ENCODE data around the gene USP2.

The USP2 gene

DNA sequence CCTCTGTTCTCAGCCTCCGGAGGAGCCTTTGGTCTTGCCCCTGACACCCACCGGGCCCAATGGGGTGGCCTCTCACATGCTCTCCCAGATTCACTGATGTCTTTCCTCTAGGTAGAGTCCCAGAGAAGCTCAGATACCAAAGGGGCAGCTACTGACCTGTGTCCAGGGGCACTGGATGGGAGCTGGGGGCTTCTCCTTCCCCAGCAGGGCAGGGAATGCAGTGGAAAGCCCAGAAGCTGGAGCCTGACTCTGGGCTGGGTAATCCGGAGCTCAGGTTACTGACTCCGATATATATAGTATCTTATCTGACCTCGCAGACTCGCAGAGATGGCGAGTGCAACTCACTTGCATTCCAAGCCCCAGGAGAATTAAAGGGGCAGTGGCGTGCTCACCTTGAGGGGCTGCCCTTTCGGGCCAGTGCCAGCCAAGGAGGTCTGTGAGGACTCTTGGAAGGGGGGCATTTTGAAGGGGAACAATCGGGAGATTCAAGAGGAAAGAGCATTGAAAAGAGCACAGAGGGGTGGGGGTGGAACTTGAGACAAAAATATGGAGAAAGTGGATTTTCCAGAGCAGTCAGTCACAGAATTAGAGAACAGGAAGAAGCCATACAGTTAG lies 2.5 kb downstream of the USP2 start:
- DNase-seq (ENCODE audit: low read depth in 1 of 2, low spot score in 1 of 2), result no peak
- no peaks in the 10 kb centered on the region for H3K27me3 ChIP-seq (ENCODE audit: insufficient read depth, poor library complexity, severe bottlenecking)
- no peak overlapping the region for H3K27ac ChIP-seq (replicated peaks)
- TF ChIP-seq POLR2AphosphoS5 (IDR thresholded peaks at IDR 0.05; ENCODE audit: low read depth) (no peak), SPI1 (IDR thresholded peaks at IDR 0.05; ENCODE audit: borderline replicate concordance, low read depth) (no peak), GABPA (IDR thresholded peaks at IDR 0.05; ENCODE audit: low read depth) (no peak)
- TF ChIP-seq, protein P1, sequence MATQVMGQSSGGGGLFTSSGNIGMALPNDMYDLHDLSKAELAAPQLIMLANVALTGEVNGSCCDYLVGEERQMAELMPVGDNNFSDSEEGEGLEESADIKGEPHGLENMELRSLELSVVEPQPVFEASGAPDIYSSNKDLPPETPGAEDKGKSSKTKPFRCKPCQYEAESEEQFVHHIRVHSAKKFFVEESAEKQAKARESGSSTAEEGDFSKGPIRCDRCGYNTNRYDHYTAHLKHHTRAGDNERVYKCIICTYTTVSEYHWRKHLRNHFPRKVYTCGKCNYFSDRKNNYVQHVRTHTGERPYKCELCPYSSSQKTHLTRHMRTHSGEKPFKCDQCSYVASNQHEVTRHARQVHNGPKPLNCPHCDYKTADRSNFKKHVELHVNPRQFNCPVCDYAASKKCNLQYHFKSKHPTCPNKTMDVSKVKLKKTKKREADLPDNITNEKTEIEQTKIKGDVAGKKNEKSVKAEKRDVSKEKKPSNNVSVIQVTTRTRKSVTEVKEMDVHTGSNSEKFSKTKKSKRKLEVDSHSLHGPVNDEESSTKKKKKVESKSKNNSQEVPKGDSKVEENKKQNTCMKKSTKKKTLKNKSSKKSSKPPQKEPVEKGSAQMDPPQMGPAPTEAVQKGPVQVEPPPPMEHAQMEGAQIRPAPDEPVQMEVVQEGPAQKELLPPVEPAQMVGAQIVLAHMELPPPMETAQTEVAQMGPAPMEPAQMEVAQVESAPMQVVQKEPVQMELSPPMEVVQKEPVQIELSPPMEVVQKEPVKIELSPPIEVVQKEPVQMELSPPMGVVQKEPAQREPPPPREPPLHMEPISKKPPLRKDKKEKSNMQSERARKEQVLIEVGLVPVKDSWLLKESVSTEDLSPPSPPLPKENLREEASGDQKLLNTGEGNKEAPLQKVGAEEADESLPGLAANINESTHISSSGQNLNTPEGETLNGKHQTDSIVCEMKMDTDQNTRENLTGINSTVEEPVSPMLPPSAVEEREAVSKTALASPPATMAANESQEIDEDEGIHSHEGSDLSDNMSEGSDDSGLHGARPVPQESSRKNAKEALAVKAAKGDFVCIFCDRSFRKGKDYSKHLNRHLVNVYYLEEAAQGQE (IDR thresholded peaks at IDR 0.05; ENCODE audit: insufficient replicate concordance, low read depth), result no peak
- TF ChIP-seq, protein P2, sequence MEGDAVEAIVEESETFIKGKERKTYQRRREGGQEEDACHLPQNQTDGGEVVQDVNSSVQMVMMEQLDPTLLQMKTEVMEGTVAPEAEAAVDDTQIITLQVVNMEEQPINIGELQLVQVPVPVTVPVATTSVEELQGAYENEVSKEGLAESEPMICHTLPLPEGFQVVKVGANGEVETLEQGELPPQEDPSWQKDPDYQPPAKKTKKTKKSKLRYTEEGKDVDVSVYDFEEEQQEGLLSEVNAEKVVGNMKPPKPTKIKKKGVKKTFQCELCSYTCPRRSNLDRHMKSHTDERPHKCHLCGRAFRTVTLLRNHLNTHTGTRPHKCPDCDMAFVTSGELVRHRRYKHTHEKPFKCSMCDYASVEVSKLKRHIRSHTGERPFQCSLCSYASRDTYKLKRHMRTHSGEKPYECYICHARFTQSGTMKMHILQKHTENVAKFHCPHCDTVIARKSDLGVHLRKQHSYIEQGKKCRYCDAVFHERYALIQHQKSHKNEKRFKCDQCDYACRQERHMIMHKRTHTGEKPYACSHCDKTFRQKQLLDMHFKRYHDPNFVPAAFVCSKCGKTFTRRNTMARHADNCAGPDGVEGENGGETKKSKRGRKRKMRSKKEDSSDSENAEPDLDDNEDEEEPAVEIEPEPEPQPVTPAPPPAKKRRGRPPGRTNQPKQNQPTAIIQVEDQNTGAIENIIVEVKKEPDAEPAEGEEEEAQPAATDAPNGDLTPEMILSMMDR (IDR thresholded peaks at IDR 0.05; ENCODE audit: insufficient read depth, low read length), result no peak
- no peak overlapping the region for H3K4me3 ChIP-seq (replicated peaks; ENCODE audit: insufficient read depth, low read length)

DNA sequence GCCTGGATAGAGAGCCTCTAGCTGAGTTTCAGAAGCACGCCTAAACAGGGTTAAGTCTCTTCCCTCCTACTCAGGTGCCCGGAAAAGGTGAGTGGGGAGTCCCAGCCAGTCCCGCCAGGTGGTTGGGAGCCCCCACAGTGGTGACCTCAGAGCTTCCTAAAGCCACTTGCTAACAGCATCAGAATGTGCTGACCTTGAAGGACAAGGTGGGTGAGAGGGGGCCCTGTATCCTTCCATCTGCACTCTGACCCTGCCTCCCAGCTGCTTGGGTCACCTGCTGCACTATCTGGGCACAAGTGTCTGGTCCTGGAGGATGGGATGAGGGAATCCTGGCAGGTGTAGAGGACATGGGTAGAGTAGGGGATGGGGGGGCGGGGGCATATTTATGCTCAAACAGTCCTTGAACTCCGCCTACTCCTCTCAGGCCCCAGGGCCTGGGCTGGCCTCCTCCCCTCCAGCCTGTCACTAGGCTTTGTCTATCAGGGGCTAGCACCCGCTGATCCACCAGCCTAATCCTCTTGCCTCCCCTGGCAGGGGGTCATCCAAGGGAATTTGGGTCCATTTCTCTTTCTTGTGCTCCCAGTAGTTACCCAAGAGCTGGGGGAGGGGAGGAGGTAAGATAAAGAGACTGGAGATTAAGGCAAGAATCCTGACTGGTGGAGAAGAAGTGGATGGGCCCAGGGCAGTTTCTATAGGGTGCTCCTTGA lies 3.4 kb downstream of the USP2 start:
- Histone ChIP-seq H3K4me3 (replicated peaks; ENCODE audit: insufficient read depth, low read length) (no peak overlapping the region), H3K27ac (replicated peaks) (no peak overlapping the region), H3K27me3 (ENCODE audit: insufficient read depth, poor library complexity, severe bottlenecking) (no peaks in the 10 kb centered on the region)
- no peak for DNase-seq (ENCODE audit: low read depth in 1 of 2, low spot score in 1 of 2)
- TF ChIP-seq SPI1 (IDR thresholded peaks at IDR 0.05; ENCODE audit: borderline replicate concordance, low read depth), result no peak
- TF ChIP-seq, protein P1 (IDR thresholded peaks at IDR 0.05; ENCODE audit: insufficient replicate concordance, low read depth), result no peak
- no peak for TF ChIP-seq POLR2AphosphoS5 (IDR thresholded peaks at IDR 0.05; ENCODE audit: low read depth)
- no peak for TF ChIP-seq GABPA (IDR thresholded peaks at IDR 0.05; ENCODE audit: low read depth)
- TF ChIP-seq, protein P2 (IDR thresholded peaks at IDR 0.05; ENCODE audit: insufficient read depth, low read length), result no peak

DNA sequence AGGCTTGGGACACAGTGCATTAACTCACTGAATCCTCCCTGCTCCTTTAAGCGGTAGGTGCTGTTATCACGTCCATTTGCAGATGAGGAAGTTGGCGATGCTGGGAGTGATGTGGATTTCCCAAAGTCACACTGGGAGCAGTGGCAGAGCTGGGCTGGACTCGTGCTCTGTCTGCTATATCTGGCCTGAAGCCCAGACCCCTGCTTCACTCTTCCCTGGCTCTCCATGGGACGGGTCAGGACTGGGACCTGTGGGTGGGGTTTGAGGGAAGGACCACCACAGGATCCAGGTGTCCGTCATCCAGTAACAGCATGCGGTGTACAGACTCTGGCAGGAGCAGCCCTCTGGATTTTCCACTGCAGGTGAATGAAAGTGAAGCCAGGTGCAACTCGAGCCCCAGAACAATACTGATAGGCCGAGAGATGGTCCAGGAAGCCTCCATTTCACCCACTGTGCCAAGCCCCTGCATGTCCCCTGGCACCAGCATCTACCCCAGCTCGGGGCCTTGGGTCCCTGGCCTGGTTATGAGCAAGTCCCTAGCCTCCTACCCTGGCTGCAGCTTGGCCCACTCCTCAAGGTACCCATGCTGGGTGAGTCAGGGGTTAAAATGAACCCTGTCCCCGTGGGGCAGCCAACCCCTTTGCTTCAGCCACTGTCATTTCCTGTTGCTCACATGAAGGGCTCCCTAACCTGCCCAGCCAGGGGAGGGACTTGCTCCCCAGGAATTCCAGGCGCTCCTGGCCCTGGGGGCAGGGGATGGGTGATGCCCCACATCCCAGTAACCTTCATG lies 4.2 kb downstream of the USP2 start:
- no peak for DNase-seq (ENCODE audit: low read depth in 1 of 2, low spot score in 1 of 2)
- H3K27ac ChIP-seq (replicated peaks), result no peak overlapping the region

More for the DNA sequence above, 4.2 kb downstream of the USP2 start:
- TF ChIP-seq POLR2AphosphoS5 (IDR thresholded peaks at IDR 0.05; ENCODE audit: low read depth), result no peak
- TF ChIP-seq GABPA (IDR thresholded peaks at IDR 0.05; ENCODE audit: low read depth), result no peak
- TF ChIP-seq, protein P2 (IDR thresholded peaks at IDR 0.05; ENCODE audit: insufficient read depth, low read length), result no peak
- TF ChIP-seq, protein P1 (IDR thresholded peaks at IDR 0.05; ENCODE audit: insufficient replicate concordance, low read depth), result no peak
- TF ChIP-seq SPI1 (IDR thresholded peaks at IDR 0.05; ENCODE audit: borderline replicate concordance, low read depth), result no peak
- Histone ChIP-seq H3K27me3 (ENCODE audit: insufficient read depth, poor library complexity, severe bottlenecking) (no peaks in the 10 kb centered on the region), H3K4me3 (replicated peaks; ENCODE audit: insufficient read depth, low read length) (no peak overlapping the region)

Measured in HL-60 (cell line).